ENCODE results near the gene DNM1. TPM values are rescaled to one million over a fixed set of nuclear protein-coding genes. Genes with fewer than 3 reads are reported as not detected.

Gene DNM1
- total RNA-seq, 2 experiments from 2014 or later, result 0.63 to 1.1 TPM

DNA sequence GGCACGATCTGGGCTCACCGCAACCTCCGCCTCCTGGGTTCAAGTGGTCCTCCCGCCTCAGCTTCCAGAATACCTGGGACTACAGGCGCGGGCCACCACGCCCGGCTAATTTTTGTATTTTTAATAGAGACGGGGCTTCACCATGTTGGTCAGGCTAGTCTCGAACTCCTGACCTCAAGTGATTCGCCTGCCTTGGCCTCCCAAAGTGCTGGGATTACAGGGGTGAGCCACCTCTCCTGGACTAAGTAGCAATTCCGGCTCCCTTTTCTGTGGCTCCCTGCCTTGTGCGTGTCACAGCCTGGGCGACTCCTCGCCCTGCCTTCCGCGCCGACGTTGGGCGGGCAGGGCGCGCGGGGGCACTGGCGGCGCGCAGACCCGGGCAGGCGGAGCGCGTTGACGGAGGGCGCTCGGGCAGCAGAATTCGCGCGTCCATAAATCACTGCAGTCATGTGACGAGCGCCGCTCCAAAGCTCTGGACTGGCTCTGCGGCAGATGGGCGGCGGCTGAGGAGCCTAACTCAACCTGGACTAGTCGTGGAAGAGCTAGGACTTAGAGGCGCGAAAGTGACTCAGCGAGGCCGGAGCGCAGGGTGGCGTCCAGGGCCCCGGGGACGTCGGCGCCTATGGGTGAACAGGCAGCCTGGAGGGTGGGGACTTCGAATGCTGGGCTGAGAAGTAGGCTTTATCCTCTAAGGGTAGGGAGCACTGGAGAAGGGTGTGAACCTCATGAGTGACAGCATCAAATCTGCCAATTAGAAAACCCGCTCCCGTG is 10.4 kb upstream of the DNM1 start:
- intact Hi-C loops (cut with micrococcal nuclease), result loop anchor here (2.0 to 10.0 kb wide), 4 partner anchors 26 to 85 kb away; partner anchors contain the start of genes GOLGA2, PTGES2 and SWI5
- ChIA-PET POLR2A (interaction anchor here (4.0 kb wide), 1 partner anchor 32 kb away, joined by 19 read pairs; the partner anchor contains the start of gene BBLN), CTCF (interaction anchor here (1.1 to 1.6 kb wide), 3 partner anchors 14 to 64 kb away, joined by 3 to 6 read pairs (median 3); no protein-coding TSS in a partner anchor)
- Mint-ChIP-seq H3K27me3 (no peaks in the 10 kb centered on the region), H3K27ac (no peak overlapping the region), H3K9me3 (no peaks in the 10 kb centered on the region), H3K36me3 (peaks cover 13% of the 10 kb centered on the region), H3K4me1 (ENCODE audit: low read depth) (peaks cover 30% of the 10 kb centered on the region), H3K4me3 (peak overlapping the region; percentile 43)
- DNase-seq, result peak; percentile 72

DNA sequence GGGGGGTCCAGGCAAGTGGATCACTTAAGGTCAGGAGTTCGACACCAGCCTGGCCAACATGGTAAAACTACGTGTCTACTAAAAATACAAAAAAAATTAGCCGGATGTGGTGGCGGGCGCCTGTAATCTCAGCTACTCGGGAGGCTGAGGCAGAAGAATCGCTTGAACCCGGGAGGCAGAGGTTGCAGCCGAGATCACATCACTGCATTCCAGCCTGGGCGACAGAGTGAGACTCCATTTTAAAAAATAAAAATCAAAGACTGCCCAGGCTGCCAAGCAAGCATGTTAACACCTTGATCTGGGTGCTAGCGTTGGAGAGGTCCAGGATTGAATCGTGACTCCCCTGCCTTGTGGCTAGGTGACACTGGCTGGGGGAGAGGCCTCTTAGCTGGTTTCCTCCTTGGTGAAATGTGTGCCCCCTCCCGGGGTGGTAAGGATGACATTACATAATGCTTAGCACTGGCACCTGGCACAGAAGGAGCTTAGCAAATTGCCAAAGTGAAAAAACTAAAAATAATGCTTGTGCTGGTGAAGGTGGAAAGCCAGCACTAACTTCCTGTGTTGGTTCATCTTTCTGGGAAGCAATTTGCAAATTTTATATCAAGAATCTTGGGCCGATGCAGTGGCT is 9.6 kb upstream of the DNM1 start:
- Mint-ChIP-seq H3K27ac (no peak overlapping the region), H3K27me3 (no peaks in the 10 kb centered on the region), H3K4me3 (no peak overlapping the region), H3K9me3 (no peaks in the 10 kb centered on the region), H3K4me1 (ENCODE audit: low read depth) (peaks cover 24% of the 10 kb centered on the region), H3K36me3 (peaks cover 9% of the 10 kb centered on the region)
- intact Hi-C loops (cut with micrococcal nuclease), result loop anchor here (2.0 to 10.0 kb wide), 4 partner anchors 25 to 84 kb away; partner anchors contain the start of genes GOLGA2, PTGES2 and SWI5
- ChIA-PET POLR2A (interaction anchor here (4.0 kb wide), 1 partner anchor 33 kb away, joined by 19 read pairs; the partner anchor contains the start of gene BBLN), CTCF (interaction anchor here (1.1 to 1.7 kb wide), 5 partner anchors 10 to 148 kb away, joined by 3 to 10 read pairs (median 3); no protein-coding TSS in a partner anchor)
- DNase-seq, result no peak

DNA sequence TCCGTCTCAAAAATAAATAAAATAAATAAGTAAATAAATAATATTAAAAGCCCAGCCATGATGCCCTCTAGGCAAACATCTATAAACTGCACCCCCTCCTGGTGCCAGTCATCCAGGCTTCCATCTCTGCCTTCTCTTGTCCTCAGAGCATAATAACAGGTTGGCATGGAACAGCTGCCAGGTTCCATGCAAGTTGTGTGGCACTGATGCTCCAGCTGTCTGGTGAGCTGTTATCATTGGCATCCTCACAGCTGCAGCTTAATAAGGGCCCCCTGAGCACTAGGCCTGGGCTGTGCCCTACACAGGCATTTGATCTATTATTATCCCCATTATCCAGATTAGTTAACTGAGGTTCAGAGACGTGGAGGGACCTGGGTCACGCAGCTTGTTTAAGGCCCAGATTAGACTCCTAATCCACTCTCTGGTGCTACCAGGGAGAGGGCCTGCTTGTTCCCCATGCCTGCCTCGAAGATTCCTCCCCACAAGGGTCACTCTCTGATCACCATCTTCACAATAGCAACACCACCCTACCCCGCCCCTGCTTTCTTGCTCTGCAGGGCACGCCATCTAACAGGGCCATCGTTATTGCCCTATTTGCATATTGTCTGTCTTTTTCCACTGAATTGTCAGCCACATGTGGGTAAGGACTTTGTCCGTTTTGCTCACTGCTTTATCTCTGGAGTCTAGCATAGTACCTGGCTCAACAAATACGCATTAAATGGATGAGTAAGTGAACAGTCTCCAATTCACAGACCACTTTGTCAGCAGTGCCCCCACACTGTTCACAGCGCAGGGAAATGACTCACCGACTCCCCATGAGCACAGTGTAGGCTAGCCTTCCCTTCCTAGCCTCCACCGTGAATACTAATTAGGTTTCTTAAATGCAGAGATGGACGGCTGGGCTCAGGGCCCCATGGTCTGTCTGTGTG is 1.5 kb upstream of the DNM1 start:
- Mint-ChIP-seq H3K9me3 (no peaks in the 10 kb centered on the region), H3K27me3 (peaks cover 8% of the 10 kb centered on the region), H3K36me3 (no peaks in the 10 kb centered on the region), H3K4me3 (no peak overlapping the region), H3K27ac (no peak overlapping the region), H3K4me1 (ENCODE audit: low read depth) (peaks cover 16% of the 10 kb centered on the region)
- POLR2A ChIA-PET, result no interaction called here
- DNase-seq, result no peak
- intact Hi-C loops (cut with micrococcal nuclease), result no loop called here
- CTCF ChIA-PET, result interaction anchor here (1.6 to 1.9 kb wide), 2 partner anchors 11 to 48 kb away, joined by 3 to 7 read pairs; partner anchors contain the start of gene CIZ1

DNA sequence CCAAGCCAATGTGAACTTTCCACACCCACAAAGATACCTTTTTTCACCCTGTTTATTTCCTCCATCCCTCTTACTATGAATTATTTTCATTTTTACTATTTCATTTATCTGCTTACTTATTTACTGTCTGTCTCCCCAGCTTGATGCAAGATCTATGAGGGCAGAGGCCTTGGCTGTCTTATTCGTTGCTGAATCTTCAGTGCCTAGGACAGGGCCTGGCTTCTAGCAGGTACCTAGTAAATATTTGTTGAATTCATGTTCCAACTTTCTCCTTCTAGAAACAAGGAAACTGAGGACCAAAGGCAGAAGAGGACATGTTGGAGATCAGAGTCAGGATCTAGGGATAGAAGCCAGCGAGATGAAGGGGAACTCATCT is 543 bp upstream of the DNM1 start:
- Mint-ChIP-seq H3K9me3 (no peaks in the 10 kb centered on the region), H3K27ac (peak overlapping the region; percentile 53), H3K4me3 (peak overlapping the region; percentile 61), H3K27me3 (peaks cover 8% of the 10 kb centered on the region), H3K4me1 (ENCODE audit: low read depth) (peaks cover 16% of the 10 kb centered on the region), H3K36me3 (no peaks in the 10 kb centered on the region)
- no peak for DNase-seq
- CTCF ChIA-PET, result interaction anchor here (1.9 kb wide), 1 partner anchor 12 kb away, joined by 7 read pairs; the partner anchor contains the start of gene CIZ1
- intact Hi-C loops (cut with micrococcal nuclease), result loop anchor here (1.0 kb wide), 1 partner anchor 42 kb away; the partner anchor contains the start of gene BBLN
- POLR2A ChIA-PET, result no interaction called here

DNA sequence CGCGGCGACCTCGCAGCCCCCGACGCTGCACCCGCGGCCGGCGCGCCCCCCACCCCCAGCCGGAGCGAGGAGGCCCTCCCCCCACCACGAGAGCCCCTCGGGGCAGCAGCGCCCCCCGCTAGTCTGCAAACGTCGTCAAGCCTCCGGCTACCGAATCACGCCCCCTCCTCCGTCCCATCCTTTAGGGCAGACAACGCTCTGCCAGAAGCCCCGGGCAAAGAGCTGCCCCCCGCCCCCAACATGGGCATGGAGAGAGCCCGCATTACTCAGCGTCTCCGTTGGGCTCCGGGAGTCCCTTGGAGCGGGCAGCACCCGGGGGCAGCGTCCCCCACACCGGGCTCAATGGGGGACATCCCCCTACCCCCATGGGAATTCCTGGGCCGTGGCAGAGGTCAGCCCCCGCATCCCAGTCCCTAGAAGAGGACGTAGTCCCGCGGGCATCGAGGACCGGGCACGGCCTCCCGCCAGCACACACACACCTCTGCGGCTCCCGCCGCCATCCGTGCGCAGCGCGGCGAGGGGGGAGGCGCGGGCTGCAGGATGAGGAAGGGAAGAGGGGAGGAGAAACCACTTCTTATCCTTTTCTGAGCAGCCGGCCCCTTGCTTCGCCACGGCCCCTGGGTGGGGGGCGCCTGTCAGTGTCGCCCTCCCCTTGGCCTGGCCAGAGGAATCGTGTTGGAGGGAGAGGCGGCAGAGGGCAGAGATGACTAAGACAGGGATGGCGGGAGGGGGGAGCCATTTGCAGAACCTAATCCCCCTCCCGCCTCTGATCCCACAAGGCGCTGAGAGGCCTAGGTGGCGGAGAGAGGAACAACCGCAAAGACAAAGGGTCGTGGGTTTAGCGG is 750 bp downstream of the DNM1 start:
- peaks cover 16% of the 10 kb centered on the region for H3K4me1 Mint-ChIP-seq (ENCODE audit: low read depth)
- ChIA-PET POLR2A (no interaction called here), CTCF (interaction anchor here (0.9 to 1.3 kb wide), 4 partner anchors 8 to 35 kb away, joined by 4 to 9 read pairs (median 4); partner anchors contain the start of gene CIZ1)
- peak overlapping the region; percentile 35 for H3K4me3 Mint-ChIP-seq
- no peak overlapping the region for H3K27ac Mint-ChIP-seq
- H3K36me3 Mint-ChIP-seq, result no peaks in the 10 kb centered on the region
- no peak for DNase-seq
- peaks cover 8% of the 10 kb centered on the region for H3K27me3 Mint-ChIP-seq
- intact Hi-C loops (cut with micrococcal nuclease), result loop anchor here (1.0 kb wide), 1 partner anchor 44 kb away; the partner anchor contains the start of gene BBLN
- H3K9me3 Mint-ChIP-seq, result no peaks in the 10 kb centered on the region

DNA sequence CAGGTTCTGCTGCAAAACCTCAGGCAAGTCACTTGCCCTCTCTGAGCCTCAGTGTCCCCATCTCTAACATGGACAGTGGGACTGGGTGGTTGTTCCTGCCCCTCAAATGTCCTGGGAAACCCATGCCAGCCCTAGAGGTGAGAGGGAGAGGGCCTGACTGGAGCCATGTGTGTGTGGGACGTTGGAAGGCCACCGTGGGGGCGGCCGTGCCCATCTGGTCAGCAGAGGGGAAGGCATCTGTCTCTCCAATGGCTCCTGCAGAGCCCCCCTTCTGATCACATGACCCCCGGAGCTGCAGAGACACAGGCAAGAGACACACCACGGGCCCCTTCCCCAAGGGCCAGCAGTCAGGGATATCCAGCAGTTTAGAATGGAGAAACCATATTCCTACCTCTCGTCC is 1.7 kb downstream of the DNM1 start:
- peaks cover 8% of the 10 kb centered on the region for H3K27me3 Mint-ChIP-seq
- peaks cover 16% of the 10 kb centered on the region for H3K4me1 Mint-ChIP-seq (ENCODE audit: low read depth)
- no peak overlapping the region for H3K27ac Mint-ChIP-seq
- CTCF ChIA-PET, result interaction anchor here (1.0 to 1.5 kb wide), 2 partner anchors 14 to 34 kb away, joined by 4 to 5 read pairs; partner anchors contain the start of gene CIZ1
- H3K9me3 Mint-ChIP-seq, result no peaks in the 10 kb centered on the region
- POLR2A ChIA-PET, result no interaction called here
- H3K36me3 Mint-ChIP-seq, result no peaks in the 10 kb centered on the region
- intact Hi-C loops (cut with micrococcal nuclease), result no loop called here
- no peak for DNase-seq
- no peak overlapping the region for H3K4me3 Mint-ChIP-seq

DNA sequence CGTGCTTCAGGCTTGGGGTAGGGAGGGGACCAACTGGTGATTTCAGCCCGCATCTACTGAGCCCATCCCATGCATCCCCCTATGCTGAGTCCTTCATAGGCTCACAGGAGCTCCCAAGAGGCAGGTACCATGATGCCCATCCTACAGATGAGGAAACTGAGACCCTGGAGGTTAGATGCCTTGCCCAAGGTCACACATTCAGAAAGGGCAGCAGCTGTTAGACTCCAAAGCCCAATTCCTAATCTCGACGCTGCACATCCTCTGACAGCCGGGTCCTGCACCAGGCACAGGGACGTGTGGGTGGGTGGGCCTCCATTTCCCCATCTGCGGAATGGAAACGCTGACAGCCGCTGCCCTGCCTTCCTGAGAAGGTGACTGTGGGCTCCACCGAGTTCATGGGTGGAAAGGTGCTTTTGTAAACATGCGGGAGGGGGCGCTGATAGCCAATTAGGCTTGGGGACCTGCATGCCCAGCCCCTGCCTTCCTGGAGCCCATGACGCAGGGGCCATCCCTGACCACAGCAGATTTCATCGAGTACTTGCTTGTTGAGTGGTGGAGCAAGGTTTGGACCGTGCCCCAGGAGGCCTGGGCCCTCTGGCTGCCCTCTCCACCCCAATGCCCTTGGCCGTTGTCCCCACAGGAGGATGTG is 2.2 kb downstream of the DNM1 start:
- H3K27ac Mint-ChIP-seq, result no peak overlapping the region
- no peaks in the 10 kb centered on the region for H3K36me3 Mint-ChIP-seq
- intact Hi-C loops (cut with micrococcal nuclease), result no loop called here
- CTCF ChIA-PET, result interaction anchor here (1.5 kb wide), 1 partner anchor 15 kb away, joined by 5 read pairs; the partner anchor contains the start of gene CIZ1
- H3K9me3 Mint-ChIP-seq, result no peaks in the 10 kb centered on the region
- H3K4me1 Mint-ChIP-seq (ENCODE audit: low read depth), result peaks cover 16% of the 10 kb centered on the region
- peaks cover 8% of the 10 kb centered on the region for H3K27me3 Mint-ChIP-seq
- H3K4me3 Mint-ChIP-seq, result no peak overlapping the region
- POLR2A ChIA-PET, result no interaction called here
- no peak for DNase-seq

DNA sequence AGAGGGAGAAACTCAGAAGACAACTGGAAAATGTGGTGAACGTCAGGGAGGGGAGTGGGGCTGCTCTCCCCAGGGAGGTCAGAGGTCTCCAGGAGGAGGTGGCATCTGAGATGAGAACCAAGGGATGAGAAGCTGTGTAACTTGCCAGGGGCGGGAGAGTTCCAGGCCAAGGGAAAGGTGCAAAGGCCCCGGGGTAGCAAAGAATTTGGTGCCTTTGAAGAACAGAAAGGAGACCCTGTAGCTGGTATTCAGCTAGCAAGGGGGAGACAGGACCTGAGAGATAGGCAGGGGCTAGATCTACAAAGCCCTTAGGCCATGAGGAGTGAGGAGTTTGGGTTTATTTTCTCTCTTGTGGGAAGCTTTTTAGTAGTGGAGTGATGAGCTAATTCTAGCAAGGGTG is 3.3 kb downstream of the DNM1 start:
- Mint-ChIP-seq H3K4me3 (no peak overlapping the region), H3K36me3 (no peaks in the 10 kb centered on the region), H3K27ac (no peak overlapping the region), H3K4me1 (ENCODE audit: low read depth) (peaks cover 16% of the 10 kb centered on the region), H3K27me3 (peaks cover 8% of the 10 kb centered on the region), H3K9me3 (no peaks in the 10 kb centered on the region)
- ChIA-PET POLR2A (no interaction called here), CTCF (interaction anchor here (0.6 to 1.8 kb wide), 4 partner anchors 13 to 46 kb away, joined by 3 to 5 read pairs (median 3); partner anchors contain the start of genes BBLN and CIZ1)
- intact Hi-C loops (cut with micrococcal nuclease), result no loop called here
- no peak for DNase-seq

DNA sequence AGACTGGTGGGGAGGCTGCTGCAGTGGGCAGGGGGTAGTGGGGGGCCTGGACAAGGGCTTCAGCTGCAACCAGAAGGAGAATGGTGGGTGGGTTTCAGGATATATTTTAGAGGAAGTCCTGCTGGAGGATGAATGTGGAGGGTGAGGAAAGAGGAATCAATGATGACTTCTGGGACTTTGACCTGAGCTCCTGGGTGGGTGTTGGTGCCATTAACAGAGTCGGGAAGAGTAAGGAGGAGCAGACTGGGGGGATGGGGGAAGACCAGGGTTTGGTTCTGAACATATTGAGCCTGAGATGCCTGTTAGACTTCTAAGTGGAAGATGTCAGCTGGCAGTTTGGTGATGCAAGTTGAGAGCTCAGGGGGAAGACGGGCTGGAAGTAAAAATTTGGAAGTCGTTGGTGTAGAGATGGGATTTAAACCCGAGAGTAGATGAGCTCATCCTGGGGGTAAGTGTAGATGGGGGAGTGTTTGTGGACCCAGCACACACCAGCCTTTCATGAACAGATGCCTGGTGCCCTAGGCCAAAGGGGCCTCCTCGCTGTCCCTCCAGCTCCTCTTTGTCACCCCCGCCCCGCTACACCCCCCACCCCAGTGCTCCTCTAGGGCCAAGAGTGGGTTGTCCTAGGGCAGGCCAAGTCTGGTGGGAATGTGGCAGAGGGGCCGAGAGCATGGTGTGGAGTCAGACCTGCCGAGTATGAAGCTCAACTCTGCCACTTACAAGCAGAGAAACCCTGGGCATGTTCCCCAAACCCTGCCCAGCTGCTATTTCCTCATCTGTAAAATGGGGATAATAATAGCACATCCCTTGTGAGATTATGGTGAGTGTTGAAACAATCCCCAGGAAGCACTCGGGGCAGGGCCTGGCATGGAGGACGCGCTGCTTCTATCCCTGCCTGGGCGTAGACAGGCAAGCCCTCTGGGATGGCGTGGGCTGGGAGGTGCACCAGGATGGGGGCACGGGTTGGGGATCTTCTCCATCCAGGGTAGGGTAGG is 4.0 kb downstream of the DNM1 start:
- H3K9me3 Mint-ChIP-seq, result no peaks in the 10 kb centered on the region
- ChIA-PET POLR2A (no interaction called here), CTCF (interaction anchor here (0.6 to 1.8 kb wide), 4 partner anchors 14 to 47 kb away, joined by 3 to 5 read pairs (median 3); partner anchors contain the start of genes BBLN and CIZ1)
- H3K27ac Mint-ChIP-seq, result no peak overlapping the region
- intact Hi-C loops (cut with micrococcal nuclease), result no loop called here
- no peaks in the 10 kb centered on the region for H3K36me3 Mint-ChIP-seq
- no peak for DNase-seq
- no peak overlapping the region for H3K4me3 Mint-ChIP-seq
- peaks cover 11% of the 10 kb centered on the region for H3K27me3 Mint-ChIP-seq
- peaks cover 13% of the 10 kb centered on the region for H3K4me1 Mint-ChIP-seq (ENCODE audit: low read depth)

DNA sequence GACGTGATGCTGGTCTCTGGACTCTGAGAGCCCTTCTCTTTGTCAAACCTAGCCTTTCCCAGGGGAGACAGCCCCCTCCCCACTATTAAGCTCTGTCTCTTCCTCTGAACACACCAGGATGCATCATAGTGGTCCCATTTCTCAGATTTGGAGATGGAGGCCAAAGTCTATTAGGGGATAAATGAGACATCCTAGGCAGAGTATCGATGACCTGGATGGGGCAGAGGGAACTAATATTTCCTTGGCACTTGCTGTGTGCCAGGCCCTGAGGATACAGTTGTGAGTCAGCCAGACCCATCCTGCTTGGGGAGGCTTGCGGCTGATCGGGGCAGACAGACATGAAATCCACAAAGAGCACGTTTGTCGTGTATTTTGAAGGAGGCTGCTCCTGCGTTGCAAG is 5.2 kb downstream of the DNM1 start:
- H3K36me3 Mint-ChIP-seq, result no peaks in the 10 kb centered on the region

More for the DNA sequence above, 5.2 kb downstream of the DNM1 start:
- no peak for DNase-seq
- H3K9me3 Mint-ChIP-seq, result no peaks in the 10 kb centered on the region
- intact Hi-C loops (cut with micrococcal nuclease), result no loop called here
- no peak overlapping the region for H3K4me3 Mint-ChIP-seq
- CTCF ChIA-PET, result no interaction called here
- peaks cover 5% of the 10 kb centered on the region for H3K4me1 Mint-ChIP-seq (ENCODE audit: low read depth)
- H3K27me3 Mint-ChIP-seq, result peaks cover 12% of the 10 kb centered on the region
- POLR2A ChIA-PET, result no interaction called here
- H3K27ac Mint-ChIP-seq, result no peak overlapping the region

All from activated CD4-positive, alpha-beta memory T cell treated with anti-CD3 and anti-CD28 coated beads for 36 hours (primary cell).